DMS153 treated with DMSO at 0.1 percent for 48 hours (cell line): ENCODE results near the gene DUSP16.

Experiments
- DNase-seq: peaks from one replicate; lab custom pipeline; 2025; ENCODE audit not compliant: unreplicated experiment; lab: John Stamatoyannopoulos, UW

Gene DUSP16

GRCh38 chr12:12550277-12550676, 12.4 kb downstream of the DUSP16 start:
- DNase-seq, result no peak

DNA sequence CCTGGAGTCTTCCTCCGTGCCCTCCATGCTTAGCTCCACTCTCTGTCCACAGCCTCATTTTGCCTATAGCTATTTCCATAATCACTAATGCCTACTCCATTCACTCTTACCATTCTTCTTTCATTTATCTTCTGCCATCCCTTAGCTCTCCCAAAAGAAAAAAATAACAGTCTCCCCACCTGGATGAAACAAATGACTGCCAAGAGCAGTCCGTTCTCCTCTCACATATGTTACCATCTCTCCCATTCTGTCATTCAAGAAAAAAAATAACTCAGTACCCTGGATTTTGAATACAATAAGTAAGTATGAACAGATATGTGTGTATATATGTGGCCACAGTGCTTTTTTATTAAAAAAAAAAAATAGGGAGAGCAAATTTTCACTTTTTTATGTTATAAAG, 13.2 kb downstream of the DUSP16 start:
- DNase-seq, result no peak

- no peak for DNase-seq
These were observed 13.9 kb downstream of the DUSP16 start for GRCh38 chr12:12548713-12549112.

DNA sequence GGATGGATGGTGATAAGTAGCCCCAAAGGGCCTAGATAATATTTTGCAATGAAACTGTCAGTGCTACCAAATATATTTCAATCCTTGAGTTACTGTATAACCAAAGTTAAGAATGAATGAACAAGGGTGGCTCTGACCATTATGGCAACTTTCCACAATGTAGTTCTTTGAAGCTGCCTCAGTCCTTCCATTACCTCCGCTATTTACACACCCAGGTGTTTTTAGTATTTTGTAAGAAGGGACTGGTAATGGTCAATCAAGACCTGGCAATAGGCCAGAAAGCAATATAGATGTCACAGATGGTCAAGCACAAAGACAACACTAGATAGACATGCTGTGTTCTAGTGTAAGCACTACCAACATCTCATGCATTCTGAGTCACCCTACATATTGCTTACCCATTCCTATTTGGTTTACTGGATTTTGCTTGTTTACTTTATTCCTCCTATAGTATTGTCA, 16.3 kb downstream of the DUSP16 start:
- peak; percentile 57 for DNase-seq

GRCh38 chr12:12543959-12544358, 18.7 kb downstream of the DUSP16 start:
- DNase-seq, result no peak

- no peak for DNase-seq
These were observed 19.7 kb downstream of the DUSP16 start for GRCh38 chr12:12542964-12543363.

DNA sequence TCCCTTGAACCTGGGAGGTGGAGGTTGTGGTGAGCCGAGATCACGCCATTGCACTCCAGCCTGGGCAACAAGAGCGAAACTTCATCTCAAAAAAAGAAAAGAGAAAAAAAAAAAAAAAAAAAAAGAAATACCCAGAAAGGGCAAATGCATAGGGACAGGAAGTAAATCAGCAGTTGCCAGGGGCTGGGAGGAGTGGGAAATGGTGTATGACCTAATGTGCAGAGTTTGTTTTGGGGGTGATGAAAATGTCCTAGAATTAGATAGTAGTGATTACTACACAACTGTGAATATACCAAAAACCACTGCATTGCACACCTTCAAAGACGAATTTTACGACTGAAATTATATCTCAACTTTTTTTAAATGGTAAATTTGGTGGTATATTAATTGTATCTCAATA, 20.4 kb downstream of the DUSP16 start:
- DNase-seq, result no peak

- no peak for DNase-seq
These were observed 20.9 kb downstream of the DUSP16 start for GRCh38 chr12:12541782-12542181.

DNA sequence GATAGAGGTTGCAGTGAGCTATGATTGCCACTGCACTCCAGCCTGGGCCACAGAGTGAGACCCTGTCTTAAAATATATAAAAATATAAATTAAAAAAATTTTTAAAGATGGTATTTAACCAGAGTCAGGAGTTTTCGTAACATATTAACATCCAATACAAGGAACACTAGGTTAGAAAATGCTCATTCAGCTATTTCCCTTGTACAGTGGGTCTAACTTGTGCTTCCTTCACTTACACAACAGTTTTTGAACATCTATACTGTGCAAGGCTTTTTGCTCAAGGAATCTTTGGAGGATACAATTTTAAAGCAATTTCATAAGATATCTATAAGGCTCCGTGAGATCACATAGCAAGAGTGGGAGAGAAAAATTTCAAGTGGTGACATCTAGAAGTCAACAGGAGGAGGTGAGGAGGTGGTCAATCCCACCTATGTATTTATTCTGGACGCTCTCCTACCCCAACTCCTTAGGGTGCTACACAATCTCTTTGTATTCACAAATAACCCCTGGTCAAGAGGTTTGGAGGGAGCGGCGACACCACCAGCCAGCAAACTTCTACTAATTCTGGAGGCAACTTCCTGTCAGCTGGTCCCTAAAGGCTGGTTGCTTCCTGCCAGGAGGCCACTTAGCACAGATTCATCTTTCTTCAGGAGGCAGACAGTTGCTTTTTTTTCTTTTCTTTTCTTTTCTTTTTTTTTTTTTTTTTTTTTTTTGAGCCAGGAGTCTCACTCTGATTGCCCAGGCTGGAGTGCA, 22.2 kb downstream of the DUSP16 start:
- no peak for DNase-seq

GRCh38 chr12:12539028-12539810, 23.4 kb downstream of the DUSP16 start:
- no peak for DNase-seq

- no peak for DNase-seq
These were observed 24.1 kb downstream of the DUSP16 start for GRCh38 chr12:12538535-12538934.

DNA sequence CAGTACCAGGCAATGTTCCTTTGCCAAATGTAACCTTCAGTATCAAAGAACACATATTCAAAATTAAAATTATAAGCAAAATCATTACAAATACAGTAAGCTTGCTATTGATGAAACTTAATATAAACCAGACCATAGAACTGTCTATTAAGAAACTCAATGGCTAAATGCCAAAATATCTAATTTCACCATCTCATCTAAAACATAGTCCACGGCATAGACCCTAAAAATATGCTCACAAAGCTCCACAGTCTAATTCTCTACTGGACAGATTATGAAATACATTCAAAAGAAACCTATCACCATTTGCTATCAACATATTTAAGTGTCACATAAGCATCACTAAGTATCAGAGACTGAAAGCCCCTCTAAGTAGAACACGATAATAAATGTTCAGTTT, 25.2 kb downstream of the DUSP16 start:
- no peak for DNase-seq

DNA sequence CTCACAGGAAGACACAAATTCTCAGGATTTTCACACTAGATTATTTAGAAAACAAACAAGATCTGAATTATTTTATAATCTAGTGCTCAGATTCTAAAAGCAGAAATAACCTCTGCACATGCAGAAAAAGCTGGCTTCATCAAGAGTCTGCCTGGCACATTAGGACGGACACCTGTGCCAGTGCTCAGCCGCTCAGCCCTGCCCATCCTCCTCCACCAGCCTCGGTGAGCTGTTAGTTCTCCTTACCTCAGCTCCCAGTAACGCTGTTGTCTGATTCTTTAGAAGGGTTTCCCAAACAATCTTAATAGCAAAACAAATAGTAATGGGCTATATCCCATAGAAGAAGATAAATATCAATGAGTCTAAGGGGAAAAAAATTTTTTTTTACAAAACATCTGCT, 27.7 kb downstream of the DUSP16 start:
- DNase-seq, result peak; percentile 24

DNA sequence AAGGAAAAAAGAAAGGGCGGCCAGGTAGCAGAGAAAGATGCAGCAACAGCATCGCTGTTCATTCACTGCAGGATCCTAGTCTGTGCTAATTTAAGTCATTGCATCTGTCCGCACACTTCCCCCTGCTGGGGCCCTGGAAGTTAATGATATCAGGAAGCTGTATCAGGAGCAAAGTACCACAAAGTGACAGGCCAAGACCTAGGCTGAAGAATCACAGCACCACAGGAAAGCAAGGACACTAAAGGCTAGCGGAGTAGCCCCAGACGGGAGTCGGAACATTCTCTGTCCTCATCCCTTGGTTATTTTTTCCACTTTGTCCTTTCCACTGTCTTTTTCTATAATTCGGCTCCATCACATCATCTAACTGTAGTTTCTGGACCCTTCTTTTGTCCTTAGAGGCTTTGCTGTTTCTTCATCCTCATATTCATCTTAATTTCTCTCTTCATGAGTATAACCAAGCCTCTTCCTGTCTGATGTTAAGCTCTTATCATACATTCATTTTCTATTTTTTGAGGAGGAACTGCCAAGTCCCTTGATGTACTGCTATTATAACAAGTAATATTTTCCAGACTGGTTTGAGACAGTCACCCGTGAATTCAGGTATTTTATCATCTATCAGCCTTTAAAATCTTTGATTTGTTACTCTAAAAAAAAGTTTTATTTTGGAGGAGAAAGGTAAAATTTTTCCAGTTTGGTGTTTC, 28.3 kb downstream of the DUSP16 start:
- DNase-seq, result no peak

DNA sequence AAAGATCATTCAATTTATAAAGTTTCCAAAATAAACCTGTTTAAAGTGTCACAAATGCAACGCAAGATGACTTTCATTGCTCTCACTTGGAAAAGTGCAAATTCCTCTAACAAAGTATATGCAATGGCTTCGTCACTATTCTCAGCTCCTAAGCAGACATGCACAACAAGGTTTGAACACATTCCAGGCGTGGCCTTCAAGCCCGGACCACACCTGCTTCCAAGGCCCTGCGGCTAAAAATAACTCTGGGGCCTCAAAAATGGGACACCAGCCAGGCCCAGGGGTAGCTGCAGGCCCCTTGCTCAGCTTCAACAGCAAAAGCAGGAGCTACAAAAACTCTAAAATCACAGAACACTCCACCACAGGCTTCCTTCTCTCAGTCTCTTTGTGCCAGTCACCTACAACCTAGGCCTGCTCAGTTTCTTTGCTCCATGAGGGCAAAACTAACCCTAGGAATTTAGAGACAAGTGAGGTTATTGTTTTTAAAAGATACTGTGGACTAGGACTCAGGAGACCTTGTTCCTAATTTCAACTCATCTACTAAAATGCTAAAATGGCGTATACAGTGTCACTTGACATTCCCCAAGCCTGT, 29.3 kb downstream of the DUSP16 start:
- DNase-seq, result no peak

- DNase-seq, result no peak
These were observed 31.5 kb downstream of the DUSP16 start for GRCh38 chr12:12531194-12531593.

GRCh38 chr12:12529783-12530421, 32.8 kb downstream of the DUSP16 start:
- DNase-seq, result no peak

DNA sequence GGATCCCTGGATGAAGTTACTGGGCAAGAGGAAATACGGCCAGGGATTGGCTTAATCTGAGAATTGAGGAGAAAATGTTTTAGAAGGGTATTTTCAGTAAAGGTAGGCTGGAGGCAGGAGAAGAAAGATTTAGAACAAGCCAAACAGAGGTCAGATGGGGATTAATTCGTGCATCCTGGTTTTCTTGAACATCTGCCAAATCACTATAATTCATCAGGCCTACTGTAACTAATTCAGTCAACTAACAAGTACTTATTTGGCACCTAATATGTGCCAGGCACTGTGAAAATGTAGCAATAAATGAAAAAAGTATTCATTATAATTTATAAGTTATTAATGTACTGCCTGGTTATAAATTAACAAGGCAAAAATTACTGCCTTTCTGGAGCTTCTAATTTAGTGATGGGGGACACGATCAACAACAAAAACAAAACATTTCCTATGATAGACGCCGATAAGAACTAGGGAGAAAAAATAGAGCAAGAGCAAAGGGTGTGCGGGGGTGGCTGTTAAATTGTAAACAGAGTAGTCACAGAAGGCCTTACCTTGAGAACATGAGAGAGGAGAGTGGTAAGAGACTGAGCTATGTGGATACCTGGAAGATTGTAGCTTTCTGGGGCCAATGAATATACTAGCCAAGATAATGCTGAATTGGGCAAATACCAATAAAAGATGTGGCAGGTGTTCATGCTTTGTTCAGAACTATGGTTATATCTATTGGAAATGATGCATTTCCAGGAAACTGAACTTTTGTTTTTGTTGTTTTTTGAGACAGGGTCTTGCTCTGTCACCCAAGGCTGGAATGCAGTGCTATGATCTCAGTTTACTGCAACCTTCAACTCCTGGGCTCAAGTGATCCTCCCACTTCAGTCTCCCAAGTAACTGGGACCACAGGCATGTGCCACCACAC, 34.0 kb downstream of the DUSP16 start:
- no peak for DNase-seq

- no peak for DNase-seq
These were observed 34.8 kb downstream of the DUSP16 start for GRCh38 chr12:12527820-12528296.

- no peak for DNase-seq
These were observed 38.5 kb downstream of the DUSP16 start for GRCh38 chr12:12524128-12524527.
